Neural progenitor cell (in vitro differentiated cells): ENCODE results near the gene LRIG3. TPM values are rescaled to one million over a fixed set of nuclear protein-coding genes. Genes with fewer than 3 reads are reported as not detected.
A peak's percentile ranks its signal among the peaks of the same experiment; 100 is the strongest.

Experiments used
- DNase-seq: peaks from one replicate; pipeline ENCODE4 v3.0.0-alpha.2; 2016; ENCODE audit warnings: low spot score
- H2AFZ ChIP-seq: fragments of 200-600 bp; sonication (generic); replicated peaks from 2 replicates; pipeline ENCODE4 v1.6.1; 2016; ENCODE audit warnings: antibody characterized with exemption
- H3F3A ChIP-seq: fragments of 200-600 bp; sonication (generic); 2 replicates; pipeline ENCODE4 v1.6.1; 2016; ENCODE audit warnings: antibody characterized with exemption, low read depth
- H3K27ac ChIP-seq: fragments of 200-600 bp; sonication (generic); 2 replicates; pipeline ENCODE4 v1.5.1; 2016; ENCODE audit warnings: mild to moderate bottlenecking
- H3K27me3 ChIP-seq: fragments of 200-600 bp; sonication (generic); 2 replicates; pipeline ENCODE4 v1.6.1; 2016; ENCODE audit warnings: mild to moderate bottlenecking, moderate library complexity
- H3K36me3 ChIP-seq: fragments of 200-600 bp; sonication (generic); 2 replicates; pipeline ENCODE4 v1.5.1; 2016
- H3K4me1 ChIP-seq: fragments of 200-600 bp; sonication (generic); 2 replicates; pipeline ENCODE4 v1.6.1; 2016; ENCODE audit warnings: mixed run types
- H3K4me2 ChIP-seq: fragments of 200-600 bp; sonication (generic); 2 replicates; pipeline ENCODE4 v1.6.1; 2016
- H3K4me3 ChIP-seq: fragments of 200-600 bp; sonication (generic); 2 replicates; pipeline ENCODE4 v1.5.1; 2016
- H3K79me2 ChIP-seq: fragments of 200-600 bp; sonication (generic); 2 replicates; pipeline ENCODE4 v1.6.1; 2016; ENCODE audit warnings: low read depth
- H3K9ac ChIP-seq: fragments of 200-600 bp; sonication (generic); 2 replicates; pipeline ENCODE4 v1.6.1; 2016
- H3K9me3 ChIP-seq: fragments of 200-600 bp; sonication (generic); 2 replicates; pipeline ENCODE4 v1.5.1; 2016; ENCODE audit warnings: low read depth
- H4K20me1 ChIP-seq: fragments of 200-600 bp; sonication (generic); 2 replicates; pipeline ENCODE4 v1.6.1; 2016; ENCODE audit warnings: low read depth
- H3K27ac Mint-ChIP-seq: 3 replicates; pipeline ENCODE4 v1.8.0; 2021; ENCODE audit warnings: mixed read lengths
- H3K27me3 Mint-ChIP-seq: 2 replicates; pipeline ENCODE4 v1.8.0; 2022; ENCODE audit warnings: low read depth, mild to moderate bottlenecking, inconsistent platforms, moderate library complexity, mixed read lengths; ENCODE audit not compliant: insufficient read depth
- H3K36me3 Mint-ChIP-seq: 3 replicates; pipeline ENCODE4 v1.8.0; 2021; ENCODE audit warnings: mixed read lengths
- H3K4me1 Mint-ChIP-seq: 3 replicates; pipeline ENCODE4 v1.8.0; 2021; ENCODE audit warnings: mixed read lengths
- H3K4me3 Mint-ChIP-seq: 3 replicates; pipeline ENCODE4 v1.8.0; 2021; ENCODE audit warnings: mild to moderate bottlenecking, moderate library complexity, mixed read lengths
- H3K9me3 Mint-ChIP-seq: 3 replicates; pipeline ENCODE4 v1.8.0; 2020; ENCODE audit warnings: mixed read lengths
- EZH2 ChIP-seq: fragments of 200-600 bp; sonication (generic); IDR thresholded peaks from 2 replicates; pipeline ENCODE4 v1.6.1; 2017; ENCODE audit warnings: antibody characterized with exemption, mild to moderate bottlenecking, moderate library complexity
- EZH2phosphoT487 ChIP-seq: fragments of 200-600 bp; sonication (generic); IDR thresholded peaks from 2 replicates; pipeline ENCODE4 v1.6.1; 2017; ENCODE audit warnings: antibody characterized with exemption
- total RNA-seq: library from RNA; depleted of rRNA; stranded (reverse); fragments of >200 nt; gene quantifications from 2 replicates; pipeline ENCODE4 v1.2.3, GENCODE V29; 2015; ENCODE audit warnings: low replicate concordance
- TF ChIP-seq, protein P1 (sequence below): fragments of 200-600 bp; sonication (generic); IDR thresholded peaks from 2 replicates; pipeline ENCODE4 v1.5.1; 2017; ENCODE audit warnings: antibody characterized with exemption, mild to moderate bottlenecking

Gene LRIG3
- total RNA-seq, 1 donor from 2014 or later, result 67.5 TPM

DNA sequence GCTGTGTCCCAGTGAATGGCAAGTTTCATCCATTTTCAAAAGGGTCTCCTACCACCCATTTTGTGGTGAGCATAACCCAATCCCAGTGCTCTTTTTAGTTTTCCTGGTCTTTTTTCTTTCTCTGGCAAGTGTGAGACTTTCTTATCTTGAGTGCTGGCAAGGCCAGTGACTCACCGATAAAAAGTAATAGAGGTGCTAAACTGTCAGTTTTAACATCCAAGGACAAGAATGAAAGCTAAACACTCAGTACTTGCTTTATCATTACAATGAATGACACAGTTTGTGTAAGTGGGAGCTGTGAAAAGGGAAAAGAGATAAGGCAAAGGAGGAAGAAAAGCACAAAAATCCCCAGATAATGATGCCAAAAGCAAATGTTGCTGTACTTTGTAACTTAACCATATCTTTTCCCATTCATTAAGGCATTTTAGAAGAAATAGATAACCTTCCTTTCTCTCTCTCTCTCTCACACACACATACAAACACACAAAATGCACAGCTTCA, 4.9 kb upstream of the LRIG3 start:
- Histone ChIP-seq H3K27me3 (no peaks in the 10 kb centered on the region), H2AFZ (peak overlapping the region; percentile 11), H3K4me3 (no peak overlapping the region), H3F3A (peaks cover 13% of the 10 kb centered on the region), H3K79me2 (no peaks in the 10 kb centered on the region), H3K27ac (no peak overlapping the region), H3K4me1 (peaks cover 17% of the 10 kb centered on the region), H3K9me3 (no peaks in the 10 kb centered on the region), H3K9ac (no peak overlapping the region), H3K4me2 (no peak overlapping the region), H4K20me1 (no peaks in the 10 kb centered on the region), H3K36me3 (no peaks in the 10 kb centered on the region)
- H3K27me3 Mint-ChIP-seq, result no peaks in the 10 kb centered on the region
- no peak for DNase-seq
- H3K4me1 Mint-ChIP-seq, result peaks cover 22% of the 10 kb centered on the region
- H3K36me3 Mint-ChIP-seq, result no peaks in the 10 kb centered on the region
- H3K27ac Mint-ChIP-seq, result no peak overlapping the region
- no peaks in the 10 kb centered on the region for H3K9me3 Mint-ChIP-seq
- no peak overlapping the region for H3K4me3 Mint-ChIP-seq
- TF ChIP-seq, protein P1, sequence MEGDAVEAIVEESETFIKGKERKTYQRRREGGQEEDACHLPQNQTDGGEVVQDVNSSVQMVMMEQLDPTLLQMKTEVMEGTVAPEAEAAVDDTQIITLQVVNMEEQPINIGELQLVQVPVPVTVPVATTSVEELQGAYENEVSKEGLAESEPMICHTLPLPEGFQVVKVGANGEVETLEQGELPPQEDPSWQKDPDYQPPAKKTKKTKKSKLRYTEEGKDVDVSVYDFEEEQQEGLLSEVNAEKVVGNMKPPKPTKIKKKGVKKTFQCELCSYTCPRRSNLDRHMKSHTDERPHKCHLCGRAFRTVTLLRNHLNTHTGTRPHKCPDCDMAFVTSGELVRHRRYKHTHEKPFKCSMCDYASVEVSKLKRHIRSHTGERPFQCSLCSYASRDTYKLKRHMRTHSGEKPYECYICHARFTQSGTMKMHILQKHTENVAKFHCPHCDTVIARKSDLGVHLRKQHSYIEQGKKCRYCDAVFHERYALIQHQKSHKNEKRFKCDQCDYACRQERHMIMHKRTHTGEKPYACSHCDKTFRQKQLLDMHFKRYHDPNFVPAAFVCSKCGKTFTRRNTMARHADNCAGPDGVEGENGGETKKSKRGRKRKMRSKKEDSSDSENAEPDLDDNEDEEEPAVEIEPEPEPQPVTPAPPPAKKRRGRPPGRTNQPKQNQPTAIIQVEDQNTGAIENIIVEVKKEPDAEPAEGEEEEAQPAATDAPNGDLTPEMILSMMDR, result no peak
- no peak for TF ChIP-seq EZH2phosphoT487
- TF ChIP-seq EZH2, result no peak

GRCh38 chr12:58924652-58925051, 4.3 kb upstream of the LRIG3 start:
- no peak overlapping the region for H3K27ac Mint-ChIP-seq
- Histone ChIP-seq H3K79me2 (peaks cover 3% of the 10 kb centered on the region), H3K4me1 (peaks cover 17% of the 10 kb centered on the region), H3K9me3 (no peaks in the 10 kb centered on the region), H3K4me2 (no peak overlapping the region), H3F3A (peaks cover 18% of the 10 kb centered on the region), H3K4me3 (no peak overlapping the region), H2AFZ (no peak overlapping the region), H3K27ac (no peak overlapping the region), H4K20me1 (no peaks in the 10 kb centered on the region), H3K27me3 (no peaks in the 10 kb centered on the region), H3K36me3 (no peaks in the 10 kb centered on the region), H3K9ac (no peak overlapping the region)
- no peak overlapping the region for H3K4me3 Mint-ChIP-seq
- TF ChIP-seq EZH2, result no peak
- TF ChIP-seq, protein P1, result no peak
- TF ChIP-seq EZH2phosphoT487, result no peak
- DNase-seq, result no peak
- H3K9me3 Mint-ChIP-seq, result no peaks in the 10 kb centered on the region
- no peaks in the 10 kb centered on the region for H3K27me3 Mint-ChIP-seq
- peaks cover 22% of the 10 kb centered on the region for H3K4me1 Mint-ChIP-seq
- H3K36me3 Mint-ChIP-seq, result no peaks in the 10 kb centered on the region

DNA sequence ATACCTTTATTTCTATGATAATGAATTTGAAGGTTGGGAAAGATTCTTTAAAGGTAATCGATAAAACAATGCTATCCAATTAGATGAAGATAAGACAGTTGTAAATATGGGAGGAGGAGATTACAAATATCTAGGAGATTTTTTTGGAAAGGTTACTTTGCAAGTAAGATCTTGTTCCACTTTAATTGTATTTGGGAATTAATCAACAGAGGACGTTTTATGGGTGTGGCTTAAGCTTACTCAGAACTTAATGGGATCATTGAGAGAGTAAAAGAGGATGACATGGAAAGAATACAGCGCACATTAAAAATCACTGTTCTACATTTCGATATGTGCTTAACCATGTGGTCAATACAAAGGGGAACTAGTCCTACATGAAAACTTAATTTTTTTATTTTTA, 3.5 kb upstream of the LRIG3 start:
- DNase-seq, result no peak
- Mint-ChIP-seq H3K27ac (no peak overlapping the region), H3K9me3 (no peaks in the 10 kb centered on the region), H3K4me3 (no peak overlapping the region), H3K4me1 (peaks cover 22% of the 10 kb centered on the region), H3K27me3 (no peaks in the 10 kb centered on the region), H3K36me3 (no peaks in the 10 kb centered on the region)
- Histone ChIP-seq H4K20me1 (no peaks in the 10 kb centered on the region), H3K9ac (no peak overlapping the region), H2AFZ (no peak overlapping the region), H3K9me3 (no peaks in the 10 kb centered on the region), H3K27me3 (no peaks in the 10 kb centered on the region), H3K4me2 (no peak overlapping the region), H3K4me1 (peaks cover 17% of the 10 kb centered on the region), H3K27ac (no peak overlapping the region), H3K36me3 (no peaks in the 10 kb centered on the region), H3F3A (peaks cover 26% of the 10 kb centered on the region), H3K4me3 (no peak overlapping the region), H3K79me2 (peaks cover 12% of the 10 kb centered on the region)
- TF ChIP-seq EZH2phosphoT487 (no peak), EZH2 (no peak)
- TF ChIP-seq, protein P1, result no peak
